NCI-H1417 treated with DMSO at 0.1 percent for 48 hours (cell line): ENCODE data around the gene TMBIM6.

ENCODE experiments used
- DNase-seq: peaks from one replicate; lab custom pipeline; 2025; lab: John Stamatoyannopoulos, UW

The TMBIM6 gene

GRCh38 chr12:49798248-49798647 is 56.9 kb downstream of the TMBIM6 start:
- no peak for DNase-seq

DNA sequence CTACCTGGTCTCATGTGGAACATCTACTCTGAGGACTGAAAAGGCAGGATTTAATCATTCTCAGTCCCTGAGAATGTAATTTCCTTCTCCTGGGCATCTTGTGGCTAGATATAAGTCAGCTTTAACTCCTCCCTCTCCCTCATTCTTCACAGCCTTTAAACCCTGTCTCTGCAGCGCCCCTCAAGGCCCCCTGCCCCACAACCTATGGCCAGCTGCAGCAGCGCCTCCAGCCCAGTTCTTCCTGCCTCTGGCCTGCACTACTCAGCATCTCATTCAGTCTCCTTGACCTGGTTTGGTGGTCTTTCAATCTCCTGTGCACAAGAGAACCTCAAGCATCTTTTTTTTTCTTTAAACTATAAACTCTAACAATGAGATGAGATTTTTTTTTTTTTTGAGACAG is 57.6 kb downstream of the TMBIM6 start:
- no peak for DNase-seq

- no peak for DNase-seq
Observed at GRCh38 chr12:49800421-49801140, 59.2 kb downstream of the TMBIM6 start.

GRCh38 chr12:49801141-49802063 is 60.0 kb downstream of the TMBIM6 start:
- no peak for DNase-seq

GRCh38 chr12:49803693-49804450 is 62.5 kb downstream of the TMBIM6 start:
- no peak for DNase-seq

DNA sequence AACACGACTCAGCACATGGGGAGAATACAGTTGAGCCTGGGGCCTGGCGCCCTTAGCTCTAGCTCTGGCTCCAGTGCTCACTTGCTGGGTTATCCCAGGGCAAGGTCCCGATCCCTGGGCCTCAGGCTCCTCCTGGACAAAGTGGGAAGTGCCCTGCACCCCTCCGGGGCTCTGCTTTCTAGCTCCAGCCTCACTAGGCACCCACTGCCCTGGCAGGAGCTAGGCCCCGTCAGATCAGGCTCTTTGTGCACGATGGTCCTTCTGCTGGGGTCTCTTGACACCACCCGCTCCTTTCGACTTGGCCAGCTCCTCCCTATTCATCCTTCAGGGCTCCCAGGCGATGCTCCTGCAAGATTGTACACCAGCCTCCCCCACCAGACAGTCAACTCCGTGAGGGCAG is 63.5 kb downstream of the TMBIM6 start:
- no peak for DNase-seq

GRCh38 chr12:49805409-49805808 is 64.1 kb downstream of the TMBIM6 start:
- DNase-seq = no peak

GRCh38 chr12:49806321-49806813 is 65.0 kb downstream of the TMBIM6 start:
- no peak for DNase-seq

DNA sequence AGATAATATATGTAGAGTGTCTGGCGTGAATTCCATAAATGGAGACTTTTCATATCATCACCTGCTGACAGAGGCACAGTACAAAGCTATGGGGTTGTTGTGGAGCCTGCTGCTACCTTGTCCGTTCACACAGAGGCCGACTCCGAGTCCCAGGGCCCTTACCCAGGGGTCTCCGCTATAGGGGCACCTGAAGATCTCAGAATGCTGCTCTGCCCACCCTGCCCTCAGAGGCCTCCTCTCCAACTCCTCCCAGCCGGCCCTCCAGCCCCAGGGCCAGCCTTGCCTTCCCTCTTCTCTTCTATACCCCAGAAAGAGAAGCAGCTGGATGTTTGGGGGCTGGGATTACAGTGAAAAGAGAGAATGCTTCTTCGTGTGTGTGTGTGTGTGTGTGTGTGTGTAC is 65.5 kb downstream of the TMBIM6 start:
- no peak for DNase-seq

DNA sequence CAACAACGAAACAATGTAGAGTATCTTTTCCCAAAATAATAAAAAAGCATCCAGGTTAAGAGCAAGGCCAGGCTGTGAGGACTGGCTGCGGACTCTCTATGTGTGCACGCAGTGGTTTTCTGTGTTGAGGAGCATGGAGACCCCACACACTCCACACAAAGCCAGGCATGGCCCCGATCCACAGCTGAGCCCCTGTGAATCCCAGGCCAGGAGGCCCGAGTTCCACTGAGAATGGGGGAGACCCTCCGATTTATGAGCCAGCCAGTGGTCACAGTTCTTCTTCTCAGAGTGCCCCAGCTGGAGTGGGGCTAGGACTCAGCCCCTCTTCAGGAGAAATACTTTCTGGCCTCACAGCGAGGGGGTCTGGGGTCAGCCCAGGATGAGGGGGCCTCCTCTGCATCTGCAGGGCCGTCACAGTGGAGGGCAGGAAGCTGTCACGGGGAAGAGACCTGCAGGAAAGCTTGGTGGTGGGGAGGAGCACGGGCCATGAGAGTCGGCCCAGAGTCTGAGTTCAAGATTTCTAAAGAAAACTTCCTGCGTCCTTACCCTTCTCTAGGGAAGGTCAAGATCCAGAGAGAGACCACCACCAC is 66.7 kb downstream of the TMBIM6 start:
- no peak for DNase-seq

GRCh38 chr12:49808686-49809380 is 67.5 kb downstream of the TMBIM6 start:
- no peak for DNase-seq

- no peak for DNase-seq
Observed at GRCh38 chr12:49809381-49809905, 68.1 kb downstream of the TMBIM6 start.

DNA sequence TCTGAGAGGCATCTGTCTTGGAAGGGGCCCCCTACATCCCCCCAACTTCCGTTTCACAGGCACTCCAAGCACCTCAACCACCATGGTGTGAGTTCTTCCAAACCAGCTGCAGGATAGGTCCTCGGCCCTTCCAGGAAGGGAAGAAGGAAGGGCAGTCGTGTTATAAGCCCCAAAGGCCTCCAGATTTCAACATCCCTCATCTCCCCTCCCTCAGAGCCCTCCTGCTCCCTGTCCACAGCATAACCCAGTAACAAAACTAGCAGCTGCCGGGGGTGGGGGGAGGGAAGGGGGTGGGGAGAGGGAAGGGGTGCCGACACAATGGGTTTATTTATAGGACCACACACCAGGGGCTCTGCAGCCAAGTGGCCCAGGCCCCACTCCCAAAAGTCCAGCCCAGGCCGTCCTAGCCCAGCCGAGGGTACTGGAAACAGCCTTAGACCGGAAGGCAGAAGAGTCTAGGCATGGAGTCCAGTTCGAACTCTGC is 68.6 kb downstream of the TMBIM6 start:
- DNase-seq = no peak

DNA sequence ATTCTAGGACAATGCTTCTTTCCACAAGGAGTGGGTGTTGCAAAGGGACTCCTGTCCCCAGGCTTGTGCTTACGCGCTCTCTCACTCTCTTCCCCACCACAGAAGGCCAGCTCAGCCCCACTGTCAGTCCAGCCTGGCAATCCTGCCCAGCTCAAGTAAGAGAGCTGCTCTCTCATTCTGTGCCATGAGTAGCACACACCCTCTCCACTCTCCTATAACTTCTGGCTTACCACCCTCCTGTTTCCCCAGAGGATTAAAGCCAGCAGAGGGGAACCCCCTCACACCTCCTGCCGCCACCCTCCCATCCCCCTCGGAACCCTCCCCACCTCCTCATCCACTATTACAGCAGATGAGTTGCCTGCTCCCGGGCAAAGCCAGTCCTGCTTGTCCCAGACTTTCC is 69.8 kb downstream of the TMBIM6 start:
- no peak for DNase-seq

GRCh38 chr12:49811961-49812401 is 70.6 kb downstream of the TMBIM6 start:
- DNase-seq = no peak

DNA sequence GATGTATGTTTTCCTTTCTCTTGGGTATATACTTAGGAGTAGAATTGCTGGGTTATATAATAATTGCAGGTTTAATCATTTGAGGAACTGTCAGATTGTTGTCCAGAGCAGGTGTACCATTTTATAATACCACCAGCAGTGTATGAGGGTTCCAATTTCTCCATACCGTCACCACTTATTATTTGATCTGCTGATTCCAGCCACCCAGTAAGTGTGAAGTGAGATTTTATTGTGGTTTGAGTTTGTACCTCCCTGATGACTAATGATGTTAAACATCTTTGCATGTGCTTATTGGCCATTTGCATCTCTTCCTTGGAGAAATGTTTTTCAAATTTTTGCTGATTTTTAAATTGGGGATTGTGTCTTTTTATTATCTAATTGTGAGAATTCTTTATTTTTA is 71.8 kb downstream of the TMBIM6 start:
- DNase-seq = no peak
